HG03159 (cell line): ENCODE results near the gene MAMSTR.
"Not testable (repeated sequence)": the region's sequence is repeated elsewhere in the genome, so short reads cannot be mapped to it uniquely, and the experiment has no call there.

ENCODE experiments used
- ATAC-seq: cut with Tn5 transposase; IDR thresholded peaks from one replicate; pipeline ENCODE4 v1.9.1; 2021; ENCODE audit warnings: mild to moderate bottlenecking, moderate library complexity; ENCODE audit not compliant: unreplicated experiment

Gene MAMSTR, protein sequence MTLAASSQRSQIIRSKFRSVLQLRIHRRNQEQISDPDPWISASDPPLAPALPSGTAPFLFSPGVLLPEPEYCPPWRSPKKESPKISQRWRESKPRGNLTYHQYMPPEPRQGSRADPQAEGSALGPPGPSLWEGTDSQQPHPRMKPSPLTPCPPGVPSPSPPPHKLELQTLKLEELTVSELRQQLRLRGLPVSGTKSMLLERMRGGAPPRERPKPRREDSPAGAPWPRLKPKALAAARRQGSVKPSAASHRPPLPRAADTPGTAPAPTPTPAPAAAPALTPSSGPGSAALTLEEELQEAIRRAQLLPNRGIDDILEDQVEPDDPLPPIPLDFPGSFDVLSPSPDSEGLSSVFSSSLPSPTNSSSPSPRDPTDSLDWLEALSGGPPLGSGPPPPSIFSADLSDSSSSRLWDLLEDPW

DNA sequence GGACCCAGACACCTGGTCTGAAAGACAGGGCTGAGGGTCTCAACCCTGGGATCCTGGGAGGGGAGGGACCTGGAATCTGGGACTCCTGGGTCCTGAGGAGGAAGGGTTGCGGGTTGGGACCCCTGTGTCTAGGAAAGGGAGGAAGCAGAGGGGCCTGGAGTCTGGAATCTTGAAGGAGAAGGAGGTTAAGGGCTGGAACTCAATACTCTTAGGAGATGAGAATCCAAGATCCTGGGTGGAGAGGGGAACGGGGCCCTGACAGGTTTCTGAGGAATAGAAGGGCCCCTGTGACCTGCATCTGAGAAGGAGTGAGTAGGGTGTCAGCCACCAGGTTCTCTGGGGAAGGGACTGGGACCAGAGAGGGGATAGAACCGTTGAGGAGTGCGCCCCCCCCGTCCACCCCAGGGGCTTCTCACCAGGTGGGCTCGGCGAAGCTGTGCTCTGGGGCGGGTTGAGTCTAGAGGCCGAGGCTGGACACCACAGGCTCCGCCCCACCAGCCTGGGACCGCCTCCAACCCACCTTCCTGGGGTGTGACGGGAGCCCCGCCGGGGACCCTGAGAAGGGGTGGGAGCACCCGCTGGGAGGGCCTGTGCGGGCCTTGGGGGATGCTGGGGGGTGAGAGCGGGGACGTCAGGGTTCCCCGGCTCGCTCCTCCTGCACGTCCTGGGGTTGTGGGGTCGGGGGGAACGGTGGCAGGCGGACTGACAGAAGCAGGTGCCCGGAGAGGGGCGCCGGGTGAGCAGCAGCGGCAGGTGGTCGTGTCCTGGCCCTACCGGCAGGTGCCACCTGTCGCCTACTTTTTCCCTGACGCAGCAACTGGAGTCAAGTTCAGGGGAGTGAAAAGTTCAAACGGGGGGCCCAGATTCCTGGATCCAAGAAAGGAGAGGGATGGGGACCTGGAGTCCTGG lies at the start of gene MAMSTR:
MAMSTR (minus strand) TSS at position 463 of the 909 bp plus-strand sequence. CDS start 694 bp downstream, outside the sequence.
- ATAC-seq = no peak

DNA sequence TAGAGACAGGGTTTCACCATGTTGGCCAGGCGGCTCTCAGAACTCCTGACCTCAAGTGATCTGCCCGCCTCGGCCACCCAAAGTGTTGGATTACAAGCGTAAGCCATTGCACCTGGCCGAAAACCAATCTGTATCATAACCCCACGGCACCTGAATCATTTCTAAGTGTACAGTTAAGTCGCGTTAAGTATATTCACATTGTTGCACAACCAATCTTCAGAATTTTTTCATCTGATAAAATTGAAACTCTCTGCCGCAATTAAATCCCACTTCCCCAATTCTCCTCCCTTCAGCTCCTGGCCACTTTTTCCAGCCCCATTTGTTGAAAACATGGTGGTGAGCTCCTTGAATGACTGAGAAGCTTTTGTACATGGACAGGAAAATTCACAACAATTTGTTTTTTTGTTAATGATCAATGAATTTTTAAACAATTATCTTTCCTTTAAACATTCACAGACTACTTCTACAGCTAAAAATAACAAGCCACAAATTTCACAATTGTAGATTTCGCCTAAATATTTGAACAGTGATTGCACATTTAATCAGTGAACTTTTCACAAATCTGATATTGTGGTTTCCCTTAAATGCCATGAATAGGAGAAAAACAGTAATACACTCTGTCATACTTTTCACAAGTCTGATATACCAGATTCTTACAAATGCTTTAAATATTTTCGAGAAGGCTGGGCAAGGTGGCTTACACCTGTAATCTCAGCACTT lies 49.6 kb upstream of the MAMSTR start:
- ATAC-seq = no peak

DNA sequence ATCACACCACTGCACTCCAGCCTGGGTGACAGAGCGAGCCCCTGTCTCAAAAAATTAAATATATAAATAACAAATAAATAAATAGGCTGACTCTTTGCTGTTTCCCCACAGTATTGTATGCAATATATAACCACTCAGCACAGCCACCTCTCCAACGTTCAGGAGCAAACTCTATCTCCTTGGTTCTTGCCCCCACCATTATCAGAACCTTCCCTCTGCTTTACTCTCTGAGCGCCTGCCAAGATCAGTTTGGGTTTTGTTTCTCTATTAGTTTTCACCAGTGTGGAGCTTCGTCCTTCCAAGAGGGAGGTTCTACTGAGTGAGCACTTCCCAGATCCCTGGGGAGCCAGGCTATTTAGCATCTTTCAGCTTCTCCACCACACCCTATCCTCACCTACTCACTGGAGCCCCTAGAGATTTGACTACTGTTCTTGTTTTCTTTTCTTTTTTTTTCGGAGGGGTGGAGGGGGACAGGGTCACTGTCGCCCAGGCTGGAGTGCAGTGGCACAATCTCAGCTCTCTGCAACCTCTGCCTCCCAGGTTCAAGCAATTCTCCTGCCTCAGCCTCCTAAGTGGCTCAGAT lies 48.7 kb upstream of the MAMSTR start:
- not testable (repeated sequence) for ATAC-seq

DNA sequence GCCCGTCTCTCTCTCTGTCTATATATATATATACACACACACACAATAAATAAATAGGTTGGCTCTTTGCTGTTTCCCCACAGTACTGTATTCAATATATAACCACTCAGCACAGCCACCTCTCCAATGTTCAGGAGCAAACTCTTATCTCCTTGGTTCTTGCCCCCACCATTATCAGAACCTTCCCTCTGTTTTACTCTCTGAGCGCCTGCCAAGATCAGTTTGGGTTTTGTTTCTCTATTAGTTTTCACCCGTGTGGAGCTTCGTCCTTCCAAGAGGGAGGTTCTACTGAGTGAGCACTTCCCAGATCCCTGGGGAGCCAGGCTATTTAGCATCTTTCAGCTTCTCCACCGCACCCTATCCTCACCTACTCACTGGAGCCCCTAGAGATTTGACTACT lies 46.3 kb upstream of the MAMSTR start:
- not testable (repeated sequence) for ATAC-seq

DNA sequence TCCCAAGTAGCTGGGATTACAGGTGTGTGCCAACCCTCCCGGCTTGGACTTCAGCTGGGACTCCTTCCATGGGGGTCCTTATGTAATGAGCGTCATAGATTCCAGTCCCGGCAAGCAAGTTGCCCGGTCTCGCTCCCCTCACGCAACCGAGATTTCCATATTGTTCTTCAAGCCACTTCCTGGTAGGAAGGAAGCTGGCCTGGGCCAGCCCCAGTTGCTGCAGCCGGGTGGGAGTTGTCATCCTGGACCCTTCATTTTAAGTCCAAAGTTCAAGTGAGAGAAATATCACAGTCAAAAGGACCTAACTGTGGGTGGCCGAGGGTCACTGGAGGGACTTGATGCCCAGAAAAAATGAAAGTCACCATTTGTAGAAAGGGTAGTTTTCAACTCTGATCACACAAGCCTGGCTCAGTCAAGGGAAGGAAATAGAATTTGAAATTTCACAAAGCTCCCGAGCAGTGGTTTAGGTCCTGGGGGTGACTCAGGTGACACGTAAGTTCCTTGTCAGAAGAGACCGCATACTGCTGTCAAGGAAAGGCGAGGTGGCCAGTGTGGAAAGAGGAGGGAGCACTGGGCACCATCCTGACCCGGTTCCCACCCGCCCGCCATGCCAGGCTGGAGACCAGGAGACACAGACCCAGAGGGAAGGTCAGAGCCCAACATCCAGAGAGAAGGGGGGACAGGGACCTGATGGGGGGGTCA lies 41.1 kb upstream of the MAMSTR start:
- ATAC-seq = no peak

DNA sequence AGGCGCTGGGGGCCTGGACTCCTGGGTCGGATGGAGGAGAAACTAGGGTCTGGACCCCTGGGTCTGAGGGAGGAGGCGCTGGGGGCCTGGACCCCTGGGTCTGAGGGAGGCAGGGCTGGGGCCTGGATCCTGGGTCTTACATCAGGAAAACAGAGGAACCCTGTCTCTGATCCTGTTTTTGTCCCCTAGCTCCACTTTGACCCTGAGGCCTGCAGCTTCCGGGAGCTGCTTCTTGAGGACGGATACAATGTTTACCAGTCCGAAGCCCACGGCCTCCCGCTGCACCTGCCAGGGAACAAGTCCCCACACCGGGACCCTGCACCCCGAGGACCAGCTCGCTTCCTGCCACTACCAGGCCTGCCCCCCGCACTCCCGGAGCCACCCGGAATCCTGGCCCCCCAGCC lies 38.2 kb upstream of the MAMSTR start:
- ATAC-seq = no peak

DNA sequence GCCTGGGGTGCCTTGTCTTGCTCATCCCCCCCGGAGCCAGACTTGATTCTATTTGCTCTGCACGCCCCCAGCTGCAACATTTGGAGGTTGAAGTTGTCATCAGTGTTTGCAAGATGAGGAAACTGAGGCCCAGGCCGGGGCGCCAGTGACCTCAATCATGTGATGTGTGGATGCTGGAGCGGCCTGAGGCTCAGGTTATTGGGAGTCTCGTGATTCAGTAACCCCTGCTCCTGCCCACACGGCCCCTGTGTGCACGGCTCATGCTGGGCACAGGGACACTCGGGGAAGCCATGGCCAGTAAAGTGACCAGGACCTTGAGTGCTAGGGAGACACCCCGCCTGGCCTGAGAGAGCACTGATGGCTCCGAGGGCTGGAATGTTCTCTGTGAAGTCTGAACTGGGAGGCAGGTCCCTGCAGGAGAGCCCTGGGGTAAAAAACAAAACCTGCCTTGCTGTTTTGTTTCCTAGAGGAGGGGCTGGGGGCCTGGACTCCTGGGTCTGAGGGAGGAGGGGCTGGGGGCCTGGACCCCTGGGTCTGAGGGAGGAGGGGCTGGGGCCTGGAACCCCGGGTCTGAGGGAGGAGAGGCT lies 37.7 kb upstream of the MAMSTR start:
- no peak for ATAC-seq

DNA sequence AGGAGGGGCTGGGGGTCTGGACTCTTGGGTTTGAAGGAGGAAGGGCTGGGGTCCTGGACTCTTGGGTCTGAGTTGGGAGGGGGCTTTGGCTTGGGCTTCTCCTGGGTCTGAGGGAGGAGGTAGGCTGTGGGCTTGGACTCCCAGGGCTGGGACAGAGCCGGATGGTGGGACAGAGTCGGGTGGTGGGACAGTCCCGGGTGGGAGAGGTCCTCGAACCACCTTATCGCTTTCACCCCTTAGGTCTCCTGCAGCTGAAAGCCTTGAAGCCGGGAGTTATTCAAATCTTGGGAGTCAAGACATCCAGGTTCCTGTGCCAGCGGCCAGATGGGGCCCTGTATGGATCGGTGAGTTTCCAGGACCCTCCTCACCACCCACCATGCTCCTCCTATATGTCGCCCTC lies 37.2 kb upstream of the MAMSTR start:
- ATAC-seq = no peak

DNA sequence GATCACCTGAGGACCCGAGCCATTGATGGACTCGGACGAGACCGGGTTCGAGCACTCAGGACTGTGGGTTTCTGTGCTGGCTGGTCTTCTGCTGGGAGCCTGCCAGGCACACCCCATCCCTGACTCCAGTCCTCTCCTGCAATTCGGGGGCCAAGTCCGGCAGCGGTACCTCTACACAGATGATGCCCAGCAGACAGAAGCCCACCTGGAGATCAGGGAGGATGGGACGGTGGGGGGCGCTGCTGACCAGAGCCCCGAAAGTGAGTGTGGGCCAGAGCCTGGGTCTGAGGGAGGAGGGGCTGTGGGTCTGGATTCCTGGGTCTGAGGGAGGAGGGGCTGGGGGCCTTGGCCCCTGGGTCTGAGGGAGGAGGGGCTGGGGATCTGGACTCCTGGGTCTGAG lies 36.7 kb upstream of the MAMSTR start:
- ATAC-seq = no peak

DNA sequence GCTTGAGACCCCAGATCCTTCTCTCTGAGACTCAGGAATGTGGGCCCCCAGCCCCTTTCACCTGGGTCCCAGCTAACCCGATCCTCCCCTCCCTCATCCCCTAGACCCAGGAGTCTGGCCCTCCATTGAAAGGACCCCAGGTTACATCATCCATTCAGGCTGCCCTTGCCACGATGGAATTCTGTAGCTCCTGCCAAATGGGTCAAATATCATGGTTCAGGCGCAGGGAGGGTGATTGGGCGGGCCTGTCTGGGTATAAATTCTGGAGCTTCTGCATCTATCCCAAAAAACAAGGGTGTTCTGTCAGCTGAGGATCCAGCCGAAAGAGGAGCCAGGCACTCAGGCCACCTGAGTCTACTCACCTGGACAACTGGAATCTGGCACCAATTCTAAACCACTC lies 36.3 kb upstream of the MAMSTR start:
- no peak for ATAC-seq

DNA sequence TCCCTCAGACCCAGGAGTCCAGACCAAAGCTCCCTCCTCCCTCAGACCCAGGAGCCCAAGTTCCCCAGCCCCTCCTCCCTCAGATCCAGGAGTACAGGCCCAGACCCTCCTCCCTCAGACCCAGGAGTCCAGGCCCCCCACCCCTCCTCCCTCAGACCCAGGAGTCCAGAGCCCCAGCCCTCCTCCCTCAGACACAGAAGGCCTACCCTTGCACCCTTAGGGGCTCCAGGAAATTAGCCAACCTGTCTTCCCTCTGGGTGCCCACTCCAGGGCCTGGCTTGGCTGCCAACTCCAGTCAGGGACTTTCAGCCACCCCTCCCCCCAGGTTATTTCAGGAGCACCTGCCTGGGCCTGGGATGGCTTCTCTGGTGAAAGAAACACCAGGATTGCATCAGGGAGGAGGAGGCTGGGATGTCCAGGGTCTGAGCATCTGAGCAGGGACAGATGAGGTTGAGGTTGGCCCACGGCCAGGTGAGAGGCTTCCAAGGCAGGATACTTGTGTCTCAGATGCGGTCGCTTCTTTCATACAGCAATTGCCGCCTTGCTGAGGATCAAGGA lies 35.6 kb upstream of the MAMSTR start, which contains the start of gene FGF21:
FGF21 (plus strand) TSS at position 441 of the 558 bp plus-strand sequence. CDS start 713 bp downstream, outside the sequence.
- ATAC-seq = no peak

DNA sequence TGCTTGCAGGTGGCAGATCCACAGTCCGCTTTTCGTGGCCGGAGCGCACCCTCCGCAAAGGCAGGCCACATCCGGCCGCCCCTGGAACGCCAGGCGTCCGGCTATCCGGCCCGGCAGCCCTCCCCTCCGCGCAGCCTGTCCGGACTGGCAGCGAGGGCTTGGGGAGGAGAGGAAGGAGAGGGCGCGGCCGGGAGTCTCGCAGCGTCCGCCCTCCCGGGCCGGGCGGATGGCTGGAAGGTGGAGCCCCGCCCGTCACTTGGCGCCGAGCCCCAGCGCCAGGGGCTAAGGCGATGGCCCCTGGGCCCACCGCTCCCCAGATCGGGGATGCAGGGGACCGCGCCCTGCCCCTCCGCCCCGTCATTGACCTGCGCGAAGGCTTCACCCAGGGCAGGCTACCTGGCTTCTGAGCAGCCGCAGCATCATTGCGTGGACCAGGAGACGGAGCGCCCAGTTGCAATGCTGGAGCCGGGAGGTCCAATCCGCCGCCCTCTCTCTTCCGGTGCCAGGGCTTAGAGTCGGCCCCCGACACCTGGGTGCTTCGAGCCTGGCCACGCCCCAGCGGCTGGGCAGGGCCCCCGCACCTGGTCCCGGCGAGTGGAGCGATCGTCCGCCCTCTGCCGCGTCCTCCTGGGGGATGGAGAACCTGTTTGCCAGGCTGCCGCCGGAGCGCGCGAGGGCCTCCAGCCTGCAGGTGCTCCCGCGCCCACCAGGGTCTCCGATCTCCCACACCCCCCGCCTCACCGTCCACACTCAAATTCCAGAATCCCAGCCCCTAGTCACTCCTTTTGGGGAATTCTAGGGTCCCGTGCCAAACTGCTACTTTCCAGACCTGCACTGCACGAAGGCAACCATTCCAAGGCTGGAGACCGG lies 33.2 kb upstream of the MAMSTR start, which contains the start of gene FUT1:
FUT1 (minus strand) TSS at position 146 of the 870 bp plus-strand sequence. CDS start 1,360 bp downstream, outside the sequence.
- no peak for ATAC-seq

DNA sequence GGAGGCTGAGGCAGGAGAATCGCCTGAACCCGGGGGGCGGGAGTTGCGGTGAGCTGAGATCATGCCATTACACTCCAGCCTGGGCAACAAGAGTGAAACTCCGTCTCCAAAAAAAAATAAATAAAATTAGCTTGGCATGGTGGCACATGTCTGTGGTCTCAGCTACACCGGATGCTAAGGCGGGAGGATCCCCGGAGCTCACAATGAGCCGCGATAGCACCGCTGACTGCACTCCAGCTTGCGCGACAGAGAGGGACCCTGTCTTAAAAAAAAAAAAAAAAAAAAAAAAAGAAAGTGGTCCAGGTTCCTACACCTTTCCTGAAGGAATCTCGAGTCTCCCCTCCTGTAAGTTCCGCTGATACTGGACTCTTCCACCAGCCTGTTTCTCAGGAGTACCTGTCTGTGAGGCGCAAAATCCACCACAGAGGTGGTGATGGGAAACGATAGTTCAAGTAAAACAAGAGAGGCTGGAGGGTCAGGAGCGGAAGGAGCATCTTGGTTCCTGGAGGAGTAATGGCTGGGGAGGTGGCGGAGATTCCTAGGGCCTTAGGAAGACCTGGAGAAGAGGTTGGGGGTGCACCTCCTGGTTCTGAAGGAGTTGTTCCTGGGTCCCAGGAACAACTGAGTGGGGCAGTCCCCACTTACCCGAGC lies 32.4 kb upstream of the MAMSTR start:
- no peak for ATAC-seq

DNA sequence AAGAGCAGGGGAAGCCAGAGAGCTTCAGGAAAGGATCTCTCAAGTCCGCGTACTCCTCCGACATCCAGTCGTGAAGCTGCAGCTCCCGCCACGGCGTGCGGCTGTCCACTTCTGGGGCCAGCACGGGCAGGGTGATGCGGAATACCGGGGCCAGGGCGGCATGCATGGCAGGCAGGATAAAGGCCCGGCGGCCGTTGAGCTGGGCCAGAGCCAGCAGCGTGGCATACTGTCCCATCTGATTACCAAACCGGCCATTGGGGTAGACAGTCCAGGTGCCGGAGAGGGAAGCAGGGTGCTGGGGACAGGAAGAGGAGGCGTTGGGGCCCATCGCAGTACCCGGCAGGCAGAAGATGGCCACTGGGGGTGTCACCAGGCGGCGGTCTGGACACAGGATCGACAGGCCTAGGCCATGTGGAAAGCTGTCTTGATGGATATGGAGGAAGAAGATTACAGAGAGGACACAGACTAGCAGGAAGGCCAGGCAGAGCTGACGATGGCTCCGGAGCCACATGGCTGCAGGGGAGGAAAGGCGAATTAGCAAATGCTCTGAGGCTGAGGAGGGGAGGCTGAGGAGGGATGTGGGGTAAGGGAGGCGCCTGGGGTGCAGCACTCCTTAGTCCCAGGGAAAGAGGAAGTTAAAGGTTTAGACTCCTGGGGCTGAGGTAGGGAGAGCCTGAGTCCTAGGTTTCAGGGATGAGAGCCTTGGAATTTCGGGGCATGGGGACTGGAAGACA lies 31.4 kb upstream of the MAMSTR start:
- ATAC-seq = no peak

DNA sequence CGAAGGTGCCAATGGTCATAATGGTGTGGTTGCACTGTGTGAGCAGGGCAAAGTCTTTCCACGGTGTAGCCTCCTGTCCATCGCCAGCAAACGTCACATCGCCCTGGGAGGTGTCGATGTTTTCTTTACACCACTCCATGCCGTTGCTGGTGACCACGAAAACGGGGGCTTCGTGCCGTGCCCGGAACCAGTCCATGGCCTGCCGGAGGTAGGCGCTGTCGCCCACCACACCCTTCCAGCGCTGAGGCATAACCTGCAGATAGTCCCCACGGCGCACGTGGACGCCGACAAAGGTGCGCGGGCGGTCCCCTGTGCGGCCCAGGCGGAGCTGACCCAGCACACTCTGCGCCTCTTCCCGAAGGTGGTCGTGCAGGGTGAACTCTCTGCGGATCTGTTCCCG lies 30.8 kb upstream of the MAMSTR start:
- ATAC-seq = no peak

DNA sequence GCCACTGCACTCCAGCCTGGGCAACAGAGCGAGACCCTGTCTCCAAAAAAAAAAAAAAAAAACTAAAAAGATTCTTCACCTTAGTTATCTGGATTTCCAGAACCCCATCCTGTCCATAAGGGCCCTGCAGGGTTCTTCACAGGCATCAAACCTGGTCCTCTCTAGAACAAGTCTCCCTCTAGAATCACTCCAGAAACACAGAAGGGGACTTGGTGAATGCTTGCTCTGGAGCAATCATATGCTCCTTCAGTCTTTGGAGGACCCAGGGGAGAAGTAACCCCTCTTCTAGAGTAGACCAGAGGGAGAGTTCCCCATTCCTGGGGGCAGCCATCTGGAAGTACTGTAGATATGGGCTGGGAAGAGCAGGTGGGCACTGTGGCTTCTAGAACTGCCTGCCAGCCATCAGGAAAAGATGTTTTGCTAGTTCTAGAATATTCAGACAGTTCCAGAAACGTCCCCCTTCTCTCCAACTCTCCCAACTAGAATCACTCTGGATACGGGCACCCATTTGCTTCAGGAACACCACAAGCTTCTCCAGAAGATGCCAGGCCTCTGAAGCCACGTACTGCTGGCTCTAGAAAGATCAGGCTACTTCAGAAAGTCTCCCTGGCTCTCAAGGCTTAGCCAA lies 30.2 kb upstream of the MAMSTR start:
- ATAC-seq = no peak
